ENCODE results near the gene BEGAIN.
A peak's percentile ranks its signal among the peaks of the same experiment; 100 is the strongest.

The BEGAIN gene

DNA sequence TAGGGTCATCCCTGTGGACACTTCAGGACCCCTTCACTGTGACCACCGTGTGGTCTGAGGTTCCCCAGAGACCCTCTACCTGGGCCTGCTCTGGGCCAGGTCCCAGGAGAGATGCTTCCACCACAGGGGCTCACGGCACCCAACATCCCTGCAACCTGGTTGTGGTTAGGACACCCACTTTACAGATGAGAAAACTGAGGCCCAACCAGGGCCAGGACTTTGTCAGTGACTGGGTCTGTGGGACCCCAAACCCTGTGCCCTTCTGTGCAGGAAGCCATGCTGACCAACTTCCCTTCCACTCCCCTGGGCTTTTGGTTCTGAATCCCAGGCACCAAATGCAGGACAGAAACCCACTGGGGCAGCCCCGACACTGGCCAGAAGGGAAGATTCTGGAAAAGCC, 21.6 kb downstream of the BEGAIN start:
- H3K9ac ChIP-seq (ENCODE audit: low read depth, low read length, poor library complexity): no peak overlapping the region
- WGBS, 2 donors (ENCODE audit: extremely low coverage in 2 of 2, insufficient read length in 2 of 2, insufficient replicate concordance in 1 of 2): no CpG with 5 or more reads among the region's 3 CpGs
- no peak overlapping the region for H2AFZ ChIP-seq (ENCODE audit: low read length)
- peak overlapping the region; percentile 56 for H3K14ac ChIP-seq (ENCODE audit: low read length)
- H3K4ac ChIP-seq (ENCODE audit: low read length): peak overlapping the region; percentile 66
- peaks cover 8% of the 10 kb centered on the region for H3K79me1 ChIP-seq (ENCODE audit: low read depth, low read length)
- peaks cover 8 to 88% (median 34%) of the 10 kb centered on the region in 3 experiments for H3K27me3 ChIP-seq (ENCODE audit: control insufficient read depth in 3 of 3, insufficient read depth in 3 of 3, low read depth in 1 of 3, low read length in 3 of 3)
- H4K8ac ChIP-seq (ENCODE audit: low read depth, low read length): no peak overlapping the region
- no peaks in the 10 kb centered on the region for H3K9me3 ChIP-seq (replicated peaks in 1 of 2; ENCODE audit: control insufficient read depth in 2 of 2, insufficient read depth in 1 of 2, low read depth in 1 of 2, low read length in 2 of 2)
- H3K23ac ChIP-seq (ENCODE audit: low read depth, low read length, poor library complexity): no peak overlapping the region
- H3K4me2 ChIP-seq (ENCODE audit: insufficient read depth, low read length, poor library complexity, severe bottlenecking): no peak overlapping the region
- H2BK5ac ChIP-seq (ENCODE audit: low read length): no peak overlapping the region
- DNase-seq (ENCODE audit: low spot score): no peak
- peaks cover 8 to 22% of the 10 kb centered on the region in 2 donors for H3K4me1 ChIP-seq (ENCODE audit: control insufficient read depth in 2 of 2, insufficient read depth in 1 of 2, low read depth in 1 of 2, low read length in 2 of 2)
- no peak overlapping the region for H2BK120ac ChIP-seq (ENCODE audit: low read depth, low read length)
- no peak overlapping the region for H3K4me3 ChIP-seq (ENCODE audit: low read length in 2 of 2)
- peak overlapping the region; percentile 48 for H3K18ac ChIP-seq (ENCODE audit: low read length)
- H3K36me3 ChIP-seq (replicated peaks in 1 of 2; ENCODE audit: control insufficient read depth in 2 of 2, insufficient read depth in 2 of 2, low read length in 2 of 2): no peaks in the 10 kb centered on the region
- H2AK5ac ChIP-seq (ENCODE audit: low read depth, low read length): peak overlapping the region; percentile 98
- no peak overlapping the region for H4K91ac ChIP-seq (ENCODE audit: low read depth, low read length, poor library complexity)
- H2BK15ac ChIP-seq (ENCODE audit: low read length): peak overlapping the region; percentile 75
- H2BK12ac ChIP-seq (ENCODE audit: low read length): peak overlapping the region; percentile 22
- no peak overlapping the region for H3K27ac ChIP-seq (replicated peaks; ENCODE audit: low read length)

GRCh38 chr14:100564512-100564911, 22.7 kb downstream of the BEGAIN start:
- Histone ChIP-seq H3K4me2 (ENCODE audit: insufficient read depth, low read length, poor library complexity, severe bottlenecking) (no peak overlapping the region), H2AK5ac (ENCODE audit: low read depth, low read length) (no peak overlapping the region), H3K9ac (ENCODE audit: low read depth, low read length, poor library complexity) (no peak overlapping the region), H2BK12ac (ENCODE audit: low read length) (no peak overlapping the region), H3K4me3 (ENCODE audit: low read length in 2 of 2) (no peak overlapping the region), H4K91ac (ENCODE audit: low read depth, low read length, poor library complexity) (no peak overlapping the region), H3K4me1 (ENCODE audit: control insufficient read depth in 2 of 2, insufficient read depth in 1 of 2, low read depth in 1 of 2, low read length in 2 of 2) (peaks cover 5 to 15% of the 10 kb centered on the region in 2 donors), H3K27ac (replicated peaks; ENCODE audit: low read length) (no peak overlapping the region), H2BK120ac (ENCODE audit: low read depth, low read length) (no peak overlapping the region), H3K14ac (ENCODE audit: low read length) (peak overlapping the region; percentile 71), H2AFZ (ENCODE audit: low read length) (no peak overlapping the region), H2BK5ac (ENCODE audit: low read length) (no peak overlapping the region), H4K8ac (ENCODE audit: low read depth, low read length) (no peak overlapping the region), H3K9me3 (replicated peaks in 1 of 2; ENCODE audit: control insufficient read depth in 2 of 2, insufficient read depth in 1 of 2, low read depth in 1 of 2, low read length in 2 of 2) (no peaks in the 10 kb centered on the region), H3K4ac (ENCODE audit: low read length) (no peak overlapping the region), H3K79me1 (ENCODE audit: low read depth, low read length) (peaks cover 9% of the 10 kb centered on the region), H3K36me3 (replicated peaks in 1 of 2; ENCODE audit: control insufficient read depth in 2 of 2, insufficient read depth in 2 of 2, low read length in 2 of 2) (no peaks in the 10 kb centered on the region), H3K18ac (ENCODE audit: low read length) (peak overlapping the region; percentile 28), H2BK15ac (ENCODE audit: low read length) (peak overlapping the region; percentile 67), H3K27me3 (ENCODE audit: control insufficient read depth in 3 of 3, insufficient read depth in 3 of 3, low read depth in 1 of 3, low read length in 3 of 3) (peaks cover 8 to 88% (median 30%) of the 10 kb centered on the region in 3 experiments), H3K23ac (ENCODE audit: low read depth, low read length, poor library complexity) (no peak overlapping the region)
- no peak for DNase-seq (ENCODE audit: low spot score)
- no CpG with 5 or more reads among the region's 6 CpGs for WGBS, 2 donors (ENCODE audit: extremely low coverage in 2 of 2, insufficient read length in 2 of 2, insufficient replicate concordance in 1 of 2)

DNA sequence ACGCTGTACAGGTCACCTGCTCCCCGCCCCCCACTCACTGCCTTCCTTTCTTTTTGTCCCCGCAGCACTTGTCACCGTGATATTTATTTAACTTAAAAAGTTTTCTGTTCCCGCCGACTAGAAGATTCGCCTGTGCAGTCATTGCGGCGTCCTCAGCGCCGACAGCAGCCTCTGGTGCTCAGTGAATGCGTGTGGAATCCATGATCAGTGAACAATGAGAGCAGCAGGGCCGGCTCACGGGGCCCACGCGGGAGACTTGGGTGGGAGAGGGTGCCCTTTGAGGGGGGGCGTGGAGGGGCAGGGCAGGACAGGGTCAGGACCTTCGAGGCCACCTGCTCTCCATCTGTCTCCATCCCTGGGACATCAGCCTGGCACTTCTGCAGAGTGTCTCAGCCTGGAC, 24.5 kb downstream of the BEGAIN start:
- Histone ChIP-seq H2BK12ac (ENCODE audit: low read length) (no peak overlapping the region), H3K4ac (ENCODE audit: low read length) (no peak overlapping the region), H4K8ac (ENCODE audit: low read depth, low read length) (no peak overlapping the region), H2AK5ac (ENCODE audit: low read depth, low read length) (peak overlapping the region; percentile 60), H3K27ac (replicated peaks; ENCODE audit: low read length) (no peak overlapping the region), H4K91ac (ENCODE audit: low read depth, low read length, poor library complexity) (no peak overlapping the region), H3K9ac (ENCODE audit: low read depth, low read length, poor library complexity) (no peak overlapping the region), H2BK120ac (ENCODE audit: low read depth, low read length) (no peak overlapping the region), H2AFZ (ENCODE audit: low read length) (no peak overlapping the region), H3K23ac (ENCODE audit: low read depth, low read length, poor library complexity) (peak overlapping the region; percentile 66), H3K4me3 (ENCODE audit: low read length in 2 of 2) (no peak overlapping the region), H3K4me2 (ENCODE audit: insufficient read depth, low read length, poor library complexity, severe bottlenecking) (no peak overlapping the region), H3K9me3 (replicated peaks in 1 of 2; ENCODE audit: control insufficient read depth in 2 of 2, insufficient read depth in 1 of 2, low read depth in 1 of 2, low read length in 2 of 2) (no peaks in the 10 kb centered on the region), H3K4me1 (ENCODE audit: control insufficient read depth in 2 of 2, insufficient read depth in 1 of 2, low read depth in 1 of 2, low read length in 2 of 2) (peaks cover 0 to 13% of the 10 kb centered on the region in 2 donors), H3K27me3 (ENCODE audit: control insufficient read depth in 3 of 3, insufficient read depth in 3 of 3, low read depth in 1 of 3, low read length in 3 of 3) (peaks cover 0 to 83% (median 13%) of the 10 kb centered on the region in 3 experiments), H3K36me3 (replicated peaks in 1 of 2; ENCODE audit: control insufficient read depth in 2 of 2, insufficient read depth in 2 of 2, low read length in 2 of 2) (no peaks in the 10 kb centered on the region), H3K14ac (ENCODE audit: low read length) (no peak overlapping the region), H3K79me1 (ENCODE audit: low read depth, low read length) (peaks cover 8% of the 10 kb centered on the region), H2BK5ac (ENCODE audit: low read length) (peak overlapping the region; percentile 6), H3K18ac (ENCODE audit: low read length) (peak overlapping the region; percentile 74), H2BK15ac (ENCODE audit: low read length) (peak overlapping the region; percentile 69)
- no CpG with 5 or more reads among the region's 18 CpGs for WGBS, 2 donors (ENCODE audit: extremely low coverage in 2 of 2, insufficient read length in 2 of 2, insufficient replicate concordance in 1 of 2)
- no peak for DNase-seq (ENCODE audit: low spot score)

- H3K14ac ChIP-seq (ENCODE audit: low read length): peak overlapping the region; percentile 84
- peaks cover 0 to 75% (median 1%) of the 10 kb centered on the region in 3 experiments for H3K27me3 ChIP-seq (ENCODE audit: control insufficient read depth in 3 of 3, insufficient read depth in 3 of 3, low read depth in 1 of 3, low read length in 3 of 3)
- no peak overlapping the region for H3K4ac ChIP-seq (ENCODE audit: low read length)
- no peak overlapping the region for H2BK15ac ChIP-seq (ENCODE audit: low read length)
- H3K9me3 ChIP-seq (replicated peaks in 1 of 2; ENCODE audit: control insufficient read depth in 2 of 2, insufficient read depth in 1 of 2, low read depth in 1 of 2, low read length in 2 of 2): no peaks in the 10 kb centered on the region
- H2AFZ ChIP-seq (ENCODE audit: low read length): no peak overlapping the region
- peak overlapping the region; percentile 82 for H3K18ac ChIP-seq (ENCODE audit: low read length)
- peak overlapping the region; percentile 39 for H2BK5ac ChIP-seq (ENCODE audit: low read length)
- H2AK5ac ChIP-seq (ENCODE audit: low read depth, low read length): peak overlapping the region; percentile 88
- H2BK120ac ChIP-seq (ENCODE audit: low read depth, low read length): no peak overlapping the region
- H4K8ac ChIP-seq (ENCODE audit: low read depth, low read length): no peak overlapping the region
- H3K23ac ChIP-seq (ENCODE audit: low read depth, low read length, poor library complexity): peak overlapping the region; percentile 21
- H3K4me1 ChIP-seq (ENCODE audit: control insufficient read depth in 2 of 2, insufficient read depth in 1 of 2, low read depth in 1 of 2, low read length in 2 of 2): peaks cover 0 to 11% of the 10 kb centered on the region in 2 donors
- no peaks in the 10 kb centered on the region for H3K36me3 ChIP-seq (replicated peaks in 1 of 2; ENCODE audit: control insufficient read depth in 2 of 2, insufficient read depth in 2 of 2, low read length in 2 of 2)
- no CpG with 5 or more reads among the region's 15 CpGs for WGBS, 2 donors (ENCODE audit: extremely low coverage in 2 of 2, insufficient read length in 2 of 2, insufficient replicate concordance in 1 of 2)
- peak overlapping the region; percentile 30 for H3K9ac ChIP-seq (ENCODE audit: low read depth, low read length, poor library complexity)
- H4K91ac ChIP-seq (ENCODE audit: low read depth, low read length, poor library complexity): no peak overlapping the region
- H3K4me3 ChIP-seq (ENCODE audit: low read length in 2 of 2): no peak overlapping the region
- no peak for DNase-seq (ENCODE audit: low spot score)
- H3K4me2 ChIP-seq (ENCODE audit: insufficient read depth, low read length, poor library complexity, severe bottlenecking): no peak overlapping the region
- H3K27ac ChIP-seq (replicated peaks; ENCODE audit: low read length): no peak overlapping the region
- peaks cover 5% of the 10 kb centered on the region for H3K79me1 ChIP-seq (ENCODE audit: low read depth, low read length)
- no peak overlapping the region for H2BK12ac ChIP-seq (ENCODE audit: low read length)
These were observed 26.2 kb downstream of the BEGAIN start for GRCh38 chr14:100561005-100561404.

Measured in neuronal stem cell (in vitro differentiated cells).